GM10248 (cell line): Measurements from ENCODE around the gene HTRA3.

ENCODE experiments used
- CTCF ChIA-PET: fragments of 300-600 bp; sonication (Branson Sonifier 250); formaldehyde crosslinking; extraction: SDS; loops from one replicate; lab custom pipeline; 2021; ENCODE audit warnings: antibody characterized with exemption; lab: Yijun Ruan, JAX
- POLR2A ChIA-PET: fragments of 350-650 bp; sonication (Branson Sonifier 250); formaldehyde crosslinking; extraction: SDS; loops from one replicate; lab custom pipeline; 2020; ENCODE audit warnings: antibody characterized with exemption; lab: Yijun Ruan, JAX
- DNase-seq: peaks from one replicate; pipeline ENCODE4 v3.0.0; 2012; ENCODE audit errors: extremely low spot score
- CTCF ChIP-seq: IDR thresholded peaks from 2 replicates; pipeline ENCODE4 v1.5.1; 2012; ENCODE audit warnings: mild to moderate bottlenecking, low read depth; ENCODE audit errors: extremely low read depth, missing control alignments, control extremely low read depth

The HTRA3 gene

GRCh38 chr4:8283631-8284121 is 14.1 kb downstream of the HTRA3 start:
- DNase-seq = no peak
- ChIA-PET CTCF (interaction anchor here (1.9 kb wide), 1 partner anchor 17 kb away, joined by 5 read pairs; no protein-coding TSS in a partner anchor), POLR2A (no interaction called here)
- TF ChIP-seq CTCF = no peak

- no peak for TF ChIP-seq CTCF
- CTCF ChIA-PET = interaction anchor here (1.6 kb wide), 1 partner anchor 17 kb away, joined by 5 read pairs; no protein-coding TSS in a partner anchor
- POLR2A ChIA-PET = no interaction called here
- DNase-seq = no peak
These were observed 14.8 kb downstream of the HTRA3 start for GRCh38 chr4:8284391-8284790.

- no peak for TF ChIP-seq CTCF
- ChIA-PET CTCF (interaction anchor here (1.6 kb wide), 1 partner anchor 18 kb away, joined by 5 read pairs; no protein-coding TSS in a partner anchor), POLR2A (no interaction called here)
- DNase-seq = no peak
These were observed 15.8 kb downstream of the HTRA3 start for GRCh38 chr4:8285143-8285975.

- no peak for DNase-seq
- POLR2A ChIA-PET = no interaction called here
- TF ChIP-seq CTCF = no peak
- CTCF ChIA-PET = interaction anchor here (1.6 kb wide), 1 partner anchor 19 kb away, joined by 5 read pairs; no protein-coding TSS in a partner anchor
These were observed 16.6 kb downstream of the HTRA3 start for GRCh38 chr4:8285976-8286718.

GRCh38 chr4:8286719-8287342 is 17.3 kb downstream of the HTRA3 start:
- no peak for DNase-seq
- TF ChIP-seq CTCF = no peak
- ChIA-PET CTCF (no interaction called here), POLR2A (no interaction called here)
